OCI-LY1 (cell line): Measurements from ENCODE around the gene IKZF3.

Experiments
- H2AFZ ChIP-seq: fragments of 200-600 bp; sonication (generic), shearing (Covaris generic); 2 replicates; pipeline ENCODE4 v1.6.0; 2014; ENCODE audit warnings: antibody characterized with exemption, mild to moderate bottlenecking, low read length
- H3F3A ChIP-seq: fragments of 200-600 bp; sonication (generic), shearing (Covaris generic); 2 replicates; pipeline ENCODE4 v1.6.0; 2014; ENCODE audit warnings: mild to moderate bottlenecking, antibody characterized with exemption, low read length, moderate library complexity; ENCODE audit not compliant: insufficient read depth
- H3K27ac ChIP-seq: fragments of 200-600 bp; sonication (generic); 2 replicates; pipeline ENCODE4 v1.5.1; 2014; ENCODE audit warnings: low read length, mixed run types, mild to moderate bottlenecking, low read depth; ENCODE audit not compliant: poor library complexity, severe bottlenecking
- H3K27me3 ChIP-seq: fragments of 200-600 bp; sonication (generic); 2 replicates; pipeline ENCODE4 v1.6.0; 2014; ENCODE audit warnings: antibody characterized with exemption, mild to moderate bottlenecking, low read length, moderate library complexity; ENCODE audit not compliant: insufficient read depth
- H3K36me3 ChIP-seq: fragments of 200-600 bp; sonication (generic); 2 replicates; pipeline ENCODE4 v1.6.1; 2014; ENCODE audit warnings: mild to moderate bottlenecking, antibody characterized with exemption, low read length, moderate library complexity, mixed read lengths; ENCODE audit not compliant: insufficient read depth
- H3K4me1 ChIP-seq: fragments of 200-600 bp; sonication (generic); 2 replicates; pipeline ENCODE4 v1.5.1; 2014; ENCODE audit warnings: mild to moderate bottlenecking, low read length, moderate library complexity; ENCODE audit not compliant: insufficient read depth, severe bottlenecking
- H3K4me2 ChIP-seq: fragments of 200-600 bp; sonication (generic), shearing (Covaris generic); 2 replicates; pipeline ENCODE4 v1.6.1; 2014; ENCODE audit warnings: low read length
- H3K4me3 ChIP-seq: fragments of 200-600 bp; sonication (generic); 2 replicates; pipeline ENCODE4 v1.5.1; 2014; ENCODE audit warnings: low read length, low read depth, mild to moderate bottlenecking, mixed read lengths; ENCODE audit not compliant: poor library complexity, severe bottlenecking
- H3K79me2 ChIP-seq: fragments of 200-600 bp; shearing (Covaris generic); 2 replicates; pipeline ENCODE4 v1.6.1; 2016; ENCODE audit warnings: mixed run types, low read length, mixed read lengths; ENCODE audit not compliant: insufficient read depth
- H3K9ac ChIP-seq: fragments of 200-600 bp; sonication (generic), shearing (Covaris generic); 2 replicates; pipeline ENCODE4 v1.6.1; 2014; ENCODE audit warnings: mild to moderate bottlenecking, low read length, mixed read lengths
- H3K9me2 ChIP-seq: fragments of 200-600 bp; sonication (generic), shearing (Covaris generic); 2 replicates; pipeline ENCODE4 v1.6.1; 2014; ENCODE audit warnings: low read depth, mild to moderate bottlenecking, low read length, mixed read lengths
- H3K9me3 ChIP-seq: fragments of 200-600 bp; shearing (Covaris generic); 2 replicates; pipeline ENCODE4 v1.6.1; 2014; ENCODE audit warnings: low read length, mixed read lengths
- H4K20me1 ChIP-seq: fragments of 200-600 bp; sonication (generic), shearing (Covaris generic); 2 replicates; pipeline ENCODE4 v1.6.0; 2016; ENCODE audit warnings: mild to moderate bottlenecking, low read length; ENCODE audit not compliant: insufficient read depth
- EZH2 ChIP-seq: fragments of 200-600 bp; sonication (generic), shearing (Covaris generic); IDR thresholded peaks from 2 replicates; pipeline ENCODE4 v1.8.0; 2017; ENCODE audit warnings: borderline replicate concordance, mixed run types, mild to moderate bottlenecking, antibody characterized with exemption, low read length, moderate library complexity, mixed read lengths
- TF ChIP-seq, protein P1 (sequence below): fragments of 200-600 bp; sonication (generic), shearing (Covaris generic); IDR thresholded peaks from 2 replicates; pipeline ENCODE4 v1.5.1; 2017; ENCODE audit warnings: mild to moderate bottlenecking, antibody characterized with exemption, low read length, moderate library complexity, mixed read lengths

IKZF3 gene

DNA sequence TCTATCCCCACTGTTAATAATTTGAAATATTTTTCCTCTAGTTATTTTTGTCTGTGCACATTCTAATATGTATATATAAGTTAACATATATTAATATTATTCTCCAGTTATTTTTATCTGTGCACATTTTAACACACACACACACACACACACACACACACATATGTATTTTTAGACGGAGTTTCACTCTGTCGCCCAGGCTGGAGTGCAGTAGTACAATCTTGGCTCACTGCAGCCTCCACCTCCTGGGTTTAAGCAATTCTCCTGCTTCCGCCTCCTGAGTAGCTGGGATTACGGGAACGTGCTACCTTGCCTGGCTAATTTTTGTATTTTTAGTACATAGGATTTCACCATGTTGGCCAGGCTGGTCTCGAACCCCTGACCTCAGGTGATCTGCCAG, 146.5 kb downstream of the IKZF3 start:
- Histone ChIP-seq H2AFZ (no peak overlapping the region), H4K20me1 (no peaks in the 10 kb centered on the region), H3K9ac (no peak overlapping the region), H3K4me3 (no peak overlapping the region), H3K9me2 (no peaks in the 10 kb centered on the region), H3K4me2 (no peak overlapping the region), H3K27ac (no peak overlapping the region), H3K79me2 (no peaks in the 10 kb centered on the region), H3K27me3 (no peaks in the 10 kb centered on the region), H3K36me3 (no peaks in the 10 kb centered on the region), H3F3A (no peaks in the 10 kb centered on the region), H3K4me1 (no peaks in the 10 kb centered on the region), H3K9me3 (no peaks in the 10 kb centered on the region)
- no peak for TF ChIP-seq EZH2
- TF ChIP-seq, protein P1, sequence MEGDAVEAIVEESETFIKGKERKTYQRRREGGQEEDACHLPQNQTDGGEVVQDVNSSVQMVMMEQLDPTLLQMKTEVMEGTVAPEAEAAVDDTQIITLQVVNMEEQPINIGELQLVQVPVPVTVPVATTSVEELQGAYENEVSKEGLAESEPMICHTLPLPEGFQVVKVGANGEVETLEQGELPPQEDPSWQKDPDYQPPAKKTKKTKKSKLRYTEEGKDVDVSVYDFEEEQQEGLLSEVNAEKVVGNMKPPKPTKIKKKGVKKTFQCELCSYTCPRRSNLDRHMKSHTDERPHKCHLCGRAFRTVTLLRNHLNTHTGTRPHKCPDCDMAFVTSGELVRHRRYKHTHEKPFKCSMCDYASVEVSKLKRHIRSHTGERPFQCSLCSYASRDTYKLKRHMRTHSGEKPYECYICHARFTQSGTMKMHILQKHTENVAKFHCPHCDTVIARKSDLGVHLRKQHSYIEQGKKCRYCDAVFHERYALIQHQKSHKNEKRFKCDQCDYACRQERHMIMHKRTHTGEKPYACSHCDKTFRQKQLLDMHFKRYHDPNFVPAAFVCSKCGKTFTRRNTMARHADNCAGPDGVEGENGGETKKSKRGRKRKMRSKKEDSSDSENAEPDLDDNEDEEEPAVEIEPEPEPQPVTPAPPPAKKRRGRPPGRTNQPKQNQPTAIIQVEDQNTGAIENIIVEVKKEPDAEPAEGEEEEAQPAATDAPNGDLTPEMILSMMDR = no peak

DNA sequence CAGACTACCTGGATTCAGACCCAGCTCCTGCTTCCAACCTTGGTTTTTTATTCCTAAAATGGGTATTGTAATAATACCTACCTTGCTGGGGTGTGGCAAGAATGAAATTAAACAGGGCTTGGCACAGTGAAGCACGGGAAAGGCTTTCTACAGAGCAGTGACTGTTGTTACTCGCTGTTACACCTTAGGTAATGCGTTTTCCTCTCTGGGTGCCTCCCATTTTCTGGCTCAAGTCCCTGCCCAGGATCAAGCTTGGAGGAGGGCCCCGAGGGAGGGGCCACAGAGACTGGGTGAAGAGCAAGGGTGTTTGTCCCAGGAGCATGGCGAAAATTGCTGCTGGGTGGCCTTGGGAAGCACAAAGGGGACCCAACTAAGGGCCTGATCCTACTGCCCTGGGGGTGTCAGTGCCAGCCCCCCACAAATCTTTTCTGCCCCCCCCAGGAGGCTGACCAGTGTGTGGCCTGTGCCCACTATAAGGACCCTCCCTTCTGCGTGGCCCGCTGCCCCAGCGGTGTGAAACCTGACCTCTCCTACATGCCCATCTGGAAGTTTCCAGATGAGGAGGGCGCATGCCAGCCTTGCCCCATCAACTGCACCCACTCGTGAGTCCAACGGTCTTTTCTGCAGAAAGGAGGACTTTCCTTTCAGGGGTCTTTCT, 147.1 kb downstream of the IKZF3 start:
- Histone ChIP-seq H3K9me3 (no peaks in the 10 kb centered on the region), H3F3A (no peaks in the 10 kb centered on the region), H3K79me2 (no peaks in the 10 kb centered on the region), H3K4me2 (no peak overlapping the region), H3K9me2 (no peaks in the 10 kb centered on the region), H3K27me3 (no peaks in the 10 kb centered on the region), H3K4me3 (no peak overlapping the region), H3K9ac (no peak overlapping the region), H2AFZ (no peak overlapping the region), H3K4me1 (no peaks in the 10 kb centered on the region), H3K27ac (no peak overlapping the region), H3K36me3 (no peaks in the 10 kb centered on the region), H4K20me1 (no peaks in the 10 kb centered on the region)
- no peak for TF ChIP-seq EZH2
- TF ChIP-seq, protein P1 = no peak

DNA sequence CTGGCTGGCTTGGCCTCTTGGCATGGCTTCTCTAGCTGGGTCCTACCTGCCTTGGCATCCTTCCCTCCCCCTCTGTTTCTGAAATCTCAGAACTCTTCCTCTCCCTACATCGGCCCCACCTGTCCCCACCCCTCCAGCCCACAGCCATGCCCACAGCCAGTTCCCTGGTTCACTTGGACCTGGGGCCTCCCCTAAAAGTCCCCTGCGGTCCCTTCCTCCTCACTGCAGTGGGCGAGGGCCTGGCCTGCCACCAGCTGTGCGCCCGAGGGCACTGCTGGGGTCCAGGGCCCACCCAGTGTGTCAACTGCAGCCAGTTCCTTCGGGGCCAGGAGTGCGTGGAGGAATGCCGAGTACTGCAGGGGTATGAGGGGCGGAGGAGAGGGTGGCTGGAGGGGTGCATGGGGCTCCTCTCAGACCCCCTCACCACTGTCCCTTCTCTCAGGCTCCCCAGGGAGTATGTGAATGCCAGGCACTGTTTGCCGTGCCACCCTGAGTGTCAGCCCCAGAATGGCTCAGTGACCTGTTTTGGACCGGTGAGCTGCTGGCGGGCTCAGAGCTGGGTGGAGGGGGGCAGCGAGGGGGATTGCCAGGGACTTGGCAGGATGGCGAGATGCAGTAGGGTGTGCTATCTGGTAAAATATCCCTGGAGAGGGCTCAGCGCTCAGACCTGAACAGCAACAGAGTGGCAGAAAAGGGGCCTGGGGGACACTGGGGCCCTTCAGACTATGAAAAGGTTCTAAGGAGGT, 147.9 kb downstream of the IKZF3 start:
- Histone ChIP-seq H3F3A (no peaks in the 10 kb centered on the region), H3K27me3 (no peaks in the 10 kb centered on the region), H3K27ac (no peak overlapping the region), H3K9me3 (no peaks in the 10 kb centered on the region), H3K9me2 (no peaks in the 10 kb centered on the region), H2AFZ (no peak overlapping the region), H3K9ac (no peak overlapping the region), H4K20me1 (no peaks in the 10 kb centered on the region), H3K4me2 (no peak overlapping the region), H3K36me3 (no peaks in the 10 kb centered on the region), H3K4me1 (no peaks in the 10 kb centered on the region), H3K79me2 (no peaks in the 10 kb centered on the region), H3K4me3 (no peak overlapping the region)
- TF ChIP-seq, protein P1 = no peak
- TF ChIP-seq EZH2 = no peak
